Fibroblast of peridontal ligament (primary cell): ENCODE data around the gene CNGA1.
"Not testable (repeated sequence)": the region's sequence is repeated elsewhere in the genome, so short reads cannot be mapped to it uniquely, and the experiment has no call there.

Experiments
- DNase-seq: peaks from one replicate; pipeline ENCODE4 v3.0.0-alpha.2; 2010; ENCODE audit errors: extremely low read depth

The CNGA1 gene

GRCh38 chr4:47968847-47969246 is 47.6 kb downstream of the CNGA1 start:
- DNase-seq, result no peak

- DNase-seq, result no peak
These were observed 61.8 kb downstream of the CNGA1 start for GRCh38 chr4:47954677-47955076.

- DNase-seq, result no peak
These were observed 62.2 kb downstream of the CNGA1 start for GRCh38 chr4:47954245-47954644.

- no peak for DNase-seq
These were observed 70.4 kb downstream of the CNGA1 start for GRCh38 chr4:47945930-47946726.

GRCh38 chr4:47942081-47942819 is 74.2 kb downstream of the CNGA1 start:
- DNase-seq, result no peak

GRCh38 chr4:47939456-47939855 is 77.0 kb downstream of the CNGA1 start:
- no peak for DNase-seq

GRCh38 chr4:47936336-47936735 is 80.1 kb downstream of the CNGA1 start:
- no peak for DNase-seq

- DNase-seq, result peak; percentile 78
These were observed 82.6 kb downstream of the CNGA1 start for GRCh38 chr4:47933840-47934239.

- DNase-seq, result peak; percentile 90
These were observed 85.3 kb downstream of the CNGA1 start for GRCh38 chr4:47930971-47931804.

GRCh38 chr4:47929682-47930201 is 86.7 kb downstream of the CNGA1 start:
- DNase-seq, result no peak

GRCh38 chr4:47926667-47927258 is 89.7 kb downstream of the CNGA1 start:
- peak; percentile 56 for DNase-seq

GRCh38 chr4:47923261-47923608 is 93.2 kb downstream of the CNGA1 start:
- DNase-seq, result not testable (repeated sequence)

GRCh38 chr4:47922436-47923260 is 93.8 kb downstream of the CNGA1 start:
- not testable (repeated sequence) for DNase-seq

GRCh38 chr4:47917163-47917562 is 99.3 kb downstream of the CNGA1 start:
- not testable (repeated sequence) for DNase-seq

GRCh38 chr4:47915378-47915777 is 101.1 kb downstream of the CNGA1 start:
- no peak for DNase-seq

GRCh38 chr4:47914926-47915237 is 101.6 kb downstream of the CNGA1 start:
- no peak for DNase-seq

GRCh38 chr4:47914220-47914925 is 102.1 kb downstream of the CNGA1 start, which contains the start of gene NFXL1:
Gene NFXL1 (minus strand): TSS chr4:47914583. CDS start chr4:47914203, 380 bp downstream.
- peak; percentile 94 for DNase-seq

- no peak for DNase-seq
These were observed 102.6 kb downstream of the CNGA1 start for GRCh38 chr4:47913861-47914219.

GRCh38 chr4:47913330-47913729 is 103.2 kb downstream of the CNGA1 start:
- peak; percentile 17 for DNase-seq

GRCh38 chr4:47907089-47907646 is 109.3 kb downstream of the CNGA1 start:
- DNase-seq, result no peak
